ENCODE measurements around the gene GABBR1.

DNA sequence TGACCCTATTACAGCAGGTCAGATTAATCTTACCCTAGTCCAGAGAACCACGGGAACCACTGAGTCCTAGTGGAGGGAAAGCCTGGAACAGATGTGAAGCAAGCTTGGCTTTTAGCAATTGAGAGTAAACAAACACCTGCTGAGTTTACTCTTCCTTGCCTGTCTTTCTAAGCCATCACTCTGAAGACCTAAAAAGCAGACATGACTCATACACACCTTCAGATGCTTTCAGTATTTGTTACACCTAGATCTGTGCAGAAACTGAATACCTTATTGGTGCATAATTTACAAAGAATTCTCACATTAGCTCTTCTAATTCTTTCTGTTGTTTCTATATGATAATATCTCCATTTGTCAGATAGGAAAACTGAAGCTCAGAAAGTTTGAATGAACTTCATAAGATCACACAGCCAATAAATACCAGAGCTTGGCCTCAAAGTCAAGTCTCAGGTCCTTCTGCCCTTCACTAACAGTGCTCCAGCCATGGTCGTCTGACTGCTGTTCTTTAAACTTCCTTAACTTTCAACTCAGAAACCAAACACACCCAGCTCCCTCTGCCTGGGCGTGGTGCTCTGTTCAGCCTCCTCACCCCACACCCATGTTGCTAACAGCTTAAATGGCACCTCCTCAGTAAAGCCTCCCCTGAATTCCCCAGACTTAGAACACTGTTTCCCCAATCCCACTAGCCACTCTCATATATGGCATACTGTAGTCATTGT lies 8.6 kb upstream of the GABBR1 start:
- TF ChIP-seq CTCF (IDR thresholded peaks at IDR 0.05) (no peak), EZH2 (IDR thresholded peaks at IDR 0.05; ENCODE audit: borderline replicate concordance, insufficient read depth, low read depth, low read length, poor library complexity, severe bottlenecking) (no peak)
